Uterus (tissue), 2 donors: Measurements from ENCODE around the gene C3orf62.

Source experiments
- CTCF ChIP-seq, 4 experiments: fragments of 200-600 bp in 2 of 4; fragments of 450-650 bp in 2 of 4; sonication (generic) in 2 of 4; IDR thresholded peaks; one replicate each; pipeline ENCODE4 v1.5.1; 2016 to 2019; ENCODE audit warnings: antibody characterized with exemption in 4 of 4, mild to moderate bottlenecking in 2 of 4, moderate library complexity in 1 of 4
- POLR2A ChIP-seq, 2 donors: fragments of 450-650 bp; IDR thresholded peaks; one replicate each; pipeline ENCODE4 v1.6.1; 2016; ENCODE audit warnings: antibody characterized with exemption in 2 of 2, mild to moderate bottlenecking in 1 of 2, moderate library complexity in 1 of 2

GRCh38 chr3:49305608-49306007 is 28.6 kb upstream of the C3orf62 start:
- TF ChIP-seq POLR2A (IDR thresholded peaks at IDR 0.05) (no peak), CTCF (IDR thresholded peaks at IDR 0.05) (no peak)
